NB4 (cell line): ENCODE results near the gene ECPAS.

Source experiments
- DNase-seq: peaks from one replicate; pipeline ENCODE4 v3.0.0; 2010; ENCODE audit warnings: low read depth
- H3K4me3 ChIP-seq: one replicate; pipeline ENCODE4 v1.5.1; 2011; ENCODE audit warnings: mild to moderate bottlenecking, low read depth, low read length, moderate library complexity
- MYC ChIP-seq: IDR thresholded peaks from 2 replicates; pipeline ENCODE4 v1.6.1; 2011; ENCODE audit warnings: low read depth, low read length
- POLR2A ChIP-seq: IDR thresholded peaks from 2 replicates; pipeline ENCODE4 v1.6.1; 2011; ENCODE audit warnings: mild to moderate bottlenecking; ENCODE audit not compliant: insufficient read length; ENCODE audit errors: extremely low read depth
- TF ChIP-seq, protein P1 (sequence below): IDR thresholded peaks from 2 replicates; pipeline ENCODE4 v1.6.1; 2011; ENCODE audit warnings: low read depth, low read length
- TF ChIP-seq, protein P2 (sequence below): IDR thresholded peaks from one replicate; pipeline ENCODE4 v1.5.1; 2012; ENCODE audit warnings: low read depth, low read length

The ECPAS gene

DNA sequence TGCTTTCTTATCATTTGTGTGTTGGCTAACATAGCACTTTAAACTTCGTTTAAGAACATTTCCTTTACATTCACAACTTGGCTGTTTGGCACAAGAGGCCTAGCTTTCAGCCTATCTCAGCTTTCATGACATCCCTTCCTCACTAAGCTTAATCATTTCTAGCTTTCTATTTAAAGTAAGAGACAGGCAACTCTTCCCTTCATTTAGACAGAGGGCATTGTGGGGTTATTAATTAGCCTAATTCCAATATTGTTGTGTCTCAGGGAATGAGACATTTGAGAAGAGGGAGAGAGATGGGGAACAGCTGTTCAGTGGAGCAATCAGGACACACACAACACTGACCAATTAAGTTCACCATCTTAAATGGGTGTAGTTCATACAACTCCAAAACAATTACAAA lies 103.2 kb downstream of the ECPAS start:
- DNase-seq, result no peak
- no peak overlapping the region for H3K4me3 ChIP-seq
- no peak for TF ChIP-seq POLR2A
- TF ChIP-seq, protein P1, sequence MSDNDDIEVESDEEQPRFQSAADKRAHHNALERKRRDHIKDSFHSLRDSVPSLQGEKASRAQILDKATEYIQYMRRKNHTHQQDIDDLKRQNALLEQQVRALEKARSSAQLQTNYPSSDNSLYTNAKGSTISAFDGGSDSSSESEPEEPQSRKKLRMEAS, result no peak
- TF ChIP-seq, protein P2, sequence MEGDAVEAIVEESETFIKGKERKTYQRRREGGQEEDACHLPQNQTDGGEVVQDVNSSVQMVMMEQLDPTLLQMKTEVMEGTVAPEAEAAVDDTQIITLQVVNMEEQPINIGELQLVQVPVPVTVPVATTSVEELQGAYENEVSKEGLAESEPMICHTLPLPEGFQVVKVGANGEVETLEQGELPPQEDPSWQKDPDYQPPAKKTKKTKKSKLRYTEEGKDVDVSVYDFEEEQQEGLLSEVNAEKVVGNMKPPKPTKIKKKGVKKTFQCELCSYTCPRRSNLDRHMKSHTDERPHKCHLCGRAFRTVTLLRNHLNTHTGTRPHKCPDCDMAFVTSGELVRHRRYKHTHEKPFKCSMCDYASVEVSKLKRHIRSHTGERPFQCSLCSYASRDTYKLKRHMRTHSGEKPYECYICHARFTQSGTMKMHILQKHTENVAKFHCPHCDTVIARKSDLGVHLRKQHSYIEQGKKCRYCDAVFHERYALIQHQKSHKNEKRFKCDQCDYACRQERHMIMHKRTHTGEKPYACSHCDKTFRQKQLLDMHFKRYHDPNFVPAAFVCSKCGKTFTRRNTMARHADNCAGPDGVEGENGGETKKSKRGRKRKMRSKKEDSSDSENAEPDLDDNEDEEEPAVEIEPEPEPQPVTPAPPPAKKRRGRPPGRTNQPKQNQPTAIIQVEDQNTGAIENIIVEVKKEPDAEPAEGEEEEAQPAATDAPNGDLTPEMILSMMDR, result no peak
- no peak for TF ChIP-seq MYC

DNA sequence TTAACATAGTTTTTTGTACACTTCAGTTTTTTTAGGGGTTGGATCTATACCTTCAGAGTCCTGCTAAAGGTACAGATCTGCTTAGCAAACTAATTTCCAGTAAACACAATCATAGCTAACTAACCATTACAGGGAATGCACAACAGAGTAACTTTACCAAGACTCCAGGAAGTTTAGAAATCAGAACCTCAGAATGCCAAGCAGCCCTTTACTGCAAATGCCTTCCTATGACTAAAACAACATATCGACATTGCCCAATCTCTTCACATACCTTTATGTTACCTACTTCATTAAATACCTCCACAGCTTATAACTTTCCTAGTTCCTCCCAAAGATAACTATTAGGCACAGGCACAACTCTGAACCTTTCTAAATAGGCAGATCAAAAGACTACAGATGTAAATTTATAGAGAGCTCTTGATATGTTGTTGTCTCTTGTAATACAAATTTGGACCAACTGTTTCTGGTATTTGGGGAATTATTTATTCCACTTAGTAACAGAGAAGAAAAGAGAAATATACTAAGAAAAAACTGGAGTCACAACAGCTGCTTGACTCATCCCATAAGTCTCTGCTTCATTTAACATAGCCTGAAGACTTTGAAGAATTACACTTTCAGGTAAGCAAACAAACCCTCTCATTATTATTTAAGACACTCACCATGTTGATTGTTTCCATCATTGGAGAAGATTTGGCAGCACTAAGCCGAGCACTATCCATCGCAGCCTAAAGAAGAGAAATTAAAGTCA lies 108.2 kb downstream of the ECPAS start:
- TF ChIP-seq MYC (no peak), POLR2A (no peak)
- TF ChIP-seq, protein P2, result no peak
- TF ChIP-seq, protein P1, result no peak
- DNase-seq, result no peak
- H3K4me3 ChIP-seq, result no peak overlapping the region

DNA sequence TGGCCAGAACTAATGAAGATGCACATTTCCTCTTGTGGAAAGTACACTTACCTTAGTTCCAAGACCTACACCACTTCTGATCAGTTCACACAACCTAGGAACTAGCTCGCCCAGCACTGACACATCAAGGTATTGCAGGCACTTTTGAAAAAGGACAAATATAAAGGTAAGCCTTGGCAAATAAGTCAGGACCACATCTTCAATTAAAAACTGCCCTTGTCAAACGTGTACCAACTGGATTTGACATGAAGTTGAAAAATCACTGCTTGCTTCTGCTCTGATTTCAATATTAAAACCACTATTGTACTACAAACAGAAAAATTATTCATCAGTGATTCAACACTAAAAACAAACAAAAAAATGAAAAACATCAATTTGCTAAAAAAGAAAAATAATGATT lies 109.1 kb downstream of the ECPAS start:
- no peak for DNase-seq
- H3K4me3 ChIP-seq, result no peak overlapping the region
- TF ChIP-seq, protein P2, result no peak
- TF ChIP-seq POLR2A (no peak), MYC (no peak)
- TF ChIP-seq, protein P1, result no peak

DNA sequence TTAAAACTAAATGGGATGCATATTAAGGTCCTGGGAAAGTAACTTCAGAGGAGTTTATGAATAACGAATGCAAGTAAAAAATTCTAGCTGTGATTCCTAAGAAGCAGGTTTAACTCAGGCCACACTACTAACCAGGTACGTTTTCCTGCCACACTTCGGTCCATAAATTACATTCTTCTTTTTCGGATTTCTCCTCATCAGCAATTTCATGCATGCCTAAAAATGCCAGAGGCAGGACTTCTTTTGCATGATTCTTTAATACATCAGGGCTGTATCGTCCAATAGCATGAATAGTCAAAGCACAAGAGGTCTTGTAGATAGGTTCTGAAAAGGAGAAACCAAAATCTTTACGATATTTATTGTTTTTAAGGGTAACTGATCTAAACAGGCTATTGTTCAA lies 111.9 kb downstream of the ECPAS start:
- no peak for DNase-seq
- H3K4me3 ChIP-seq, result no peak overlapping the region
- no peak for TF ChIP-seq POLR2A
- TF ChIP-seq, protein P1, result no peak
- TF ChIP-seq MYC, result no peak
- TF ChIP-seq, protein P2, result no peak

DNA sequence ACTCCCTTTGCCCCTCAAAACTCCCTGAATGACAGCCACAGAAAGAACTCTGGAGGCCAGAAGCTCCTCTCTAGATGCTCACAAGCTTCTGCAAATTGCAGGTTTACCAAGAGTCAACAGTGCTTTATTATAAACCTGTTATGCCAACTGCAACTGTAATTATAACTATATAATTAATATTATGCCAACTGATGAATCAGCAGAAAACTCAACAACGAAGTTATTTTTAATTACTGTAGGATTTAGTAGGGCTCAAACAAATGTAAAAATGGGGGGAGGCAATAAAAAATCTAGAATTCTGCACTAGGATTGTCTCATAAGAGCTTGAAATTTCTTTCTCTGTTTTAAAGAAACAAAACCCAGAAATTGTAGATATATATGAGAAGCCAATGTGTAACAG lies 117.2 kb downstream of the ECPAS start:
- DNase-seq, result no peak
- no peak overlapping the region for H3K4me3 ChIP-seq
- TF ChIP-seq MYC, result no peak
- TF ChIP-seq POLR2A, result no peak
- TF ChIP-seq, protein P1, result no peak
- TF ChIP-seq, protein P2, result no peak

DNA sequence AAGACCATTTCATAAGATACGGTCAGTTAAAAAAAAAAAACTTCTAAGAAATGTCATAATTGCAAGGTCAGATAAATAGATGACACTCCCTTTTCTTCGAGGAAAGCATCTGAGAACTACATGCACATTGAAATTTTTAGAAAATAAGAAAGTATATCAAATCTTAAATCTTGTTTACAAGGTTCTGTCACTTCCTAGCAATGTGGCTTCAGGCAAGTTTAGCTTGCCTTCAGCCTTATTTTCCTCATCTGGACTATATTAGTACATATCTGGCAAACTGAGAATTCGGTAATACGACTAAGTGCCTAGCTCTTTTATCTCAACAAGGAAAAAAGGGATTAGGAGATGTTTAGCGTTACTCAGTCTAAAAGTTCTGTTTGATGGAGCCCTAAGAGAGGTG lies 121.7 kb downstream of the ECPAS start:
- TF ChIP-seq, protein P1, result no peak
- TF ChIP-seq MYC (no peak), POLR2A (no peak)
- TF ChIP-seq, protein P2, result no peak
- no peak overlapping the region for H3K4me3 ChIP-seq
- no peak for DNase-seq
